ENCODE data around the gene OR13C8. TPM values are rescaled to one million over a fixed set of nuclear protein-coding genes. Genes with fewer than 3 reads are reported as not detected.

The OR13C8 gene
- total RNA-seq, 1 experiment from 2014 or later = not detected

DNA sequence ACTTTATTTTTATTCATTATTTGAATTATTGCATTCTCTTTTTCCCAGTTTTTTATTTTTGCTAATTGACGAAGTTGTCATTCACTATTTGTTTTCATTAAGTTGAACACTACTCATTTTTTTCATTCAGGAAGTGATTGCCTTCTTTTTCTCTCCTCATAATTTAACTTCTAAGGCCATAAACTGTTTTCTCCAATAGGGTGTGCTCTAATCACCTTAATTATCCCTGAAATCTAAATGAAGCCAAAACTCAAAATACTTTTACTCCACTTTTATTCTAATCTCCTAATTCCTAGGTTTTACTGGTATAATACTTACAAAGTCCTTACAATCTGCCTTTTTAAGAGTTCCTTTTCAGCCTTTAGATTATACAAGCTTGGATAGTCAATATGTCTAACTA lies 39.4 kb downstream of the OR13C8 start:
- no TSS peak for BruUV-seq (replicated peaks)
- H3K27ac ChIP-seq (ENCODE audit: low read length) = no peak overlapping the region
- in situ Hi-C loops (cut with HindIII; ENCODE audit: low pct_unique_long_range_greater_than_20kb, low sequenced_read_pairs) = no loop called here
- DNase-seq (ENCODE audit: low read depth, low spot score) (no peak), ATAC-seq (no peak)
- CTCF ChIA-PET = no interaction called here
- no peaks in the 10 kb centered on the region for H3K27me3 ChIP-seq (ENCODE audit: control insufficient read depth, insufficient read depth, low read length)
- intact Hi-C loops (cut with micrococcal nuclease; ENCODE audit: unreplicated experiment) = no loop called here
- H3K9me3 ChIP-seq (ENCODE audit: control insufficient read depth, insufficient read depth, low read depth, low read length) = no peaks in the 10 kb centered on the region
- no peaks in the 10 kb centered on the region for H3K4me1 ChIP-seq (ENCODE audit: control insufficient read depth, insufficient read depth, low read length)
- no peaks in the 10 kb centered on the region for H3K36me3 ChIP-seq (ENCODE audit: control insufficient read depth, insufficient read depth, low read length)
- no peak overlapping the region for H3K4me3 ChIP-seq (ENCODE audit: low read depth in 2 of 2, low read length in 2 of 2)
- TF ChIP-seq, protein P1, sequence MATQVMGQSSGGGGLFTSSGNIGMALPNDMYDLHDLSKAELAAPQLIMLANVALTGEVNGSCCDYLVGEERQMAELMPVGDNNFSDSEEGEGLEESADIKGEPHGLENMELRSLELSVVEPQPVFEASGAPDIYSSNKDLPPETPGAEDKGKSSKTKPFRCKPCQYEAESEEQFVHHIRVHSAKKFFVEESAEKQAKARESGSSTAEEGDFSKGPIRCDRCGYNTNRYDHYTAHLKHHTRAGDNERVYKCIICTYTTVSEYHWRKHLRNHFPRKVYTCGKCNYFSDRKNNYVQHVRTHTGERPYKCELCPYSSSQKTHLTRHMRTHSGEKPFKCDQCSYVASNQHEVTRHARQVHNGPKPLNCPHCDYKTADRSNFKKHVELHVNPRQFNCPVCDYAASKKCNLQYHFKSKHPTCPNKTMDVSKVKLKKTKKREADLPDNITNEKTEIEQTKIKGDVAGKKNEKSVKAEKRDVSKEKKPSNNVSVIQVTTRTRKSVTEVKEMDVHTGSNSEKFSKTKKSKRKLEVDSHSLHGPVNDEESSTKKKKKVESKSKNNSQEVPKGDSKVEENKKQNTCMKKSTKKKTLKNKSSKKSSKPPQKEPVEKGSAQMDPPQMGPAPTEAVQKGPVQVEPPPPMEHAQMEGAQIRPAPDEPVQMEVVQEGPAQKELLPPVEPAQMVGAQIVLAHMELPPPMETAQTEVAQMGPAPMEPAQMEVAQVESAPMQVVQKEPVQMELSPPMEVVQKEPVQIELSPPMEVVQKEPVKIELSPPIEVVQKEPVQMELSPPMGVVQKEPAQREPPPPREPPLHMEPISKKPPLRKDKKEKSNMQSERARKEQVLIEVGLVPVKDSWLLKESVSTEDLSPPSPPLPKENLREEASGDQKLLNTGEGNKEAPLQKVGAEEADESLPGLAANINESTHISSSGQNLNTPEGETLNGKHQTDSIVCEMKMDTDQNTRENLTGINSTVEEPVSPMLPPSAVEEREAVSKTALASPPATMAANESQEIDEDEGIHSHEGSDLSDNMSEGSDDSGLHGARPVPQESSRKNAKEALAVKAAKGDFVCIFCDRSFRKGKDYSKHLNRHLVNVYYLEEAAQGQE (IDR thresholded peaks at IDR 0.05; ENCODE audit: insufficient read depth in 1 of 2, low read depth in 2 of 2, low read length in 1 of 2) = no peak
- TF ChIP-seq SIN3A (IDR thresholded peaks at IDR 0.05; ENCODE audit: borderline replicate concordance, insufficient read depth, low read depth, low read length) = no peak
- TF ChIP-seq, protein P2, sequence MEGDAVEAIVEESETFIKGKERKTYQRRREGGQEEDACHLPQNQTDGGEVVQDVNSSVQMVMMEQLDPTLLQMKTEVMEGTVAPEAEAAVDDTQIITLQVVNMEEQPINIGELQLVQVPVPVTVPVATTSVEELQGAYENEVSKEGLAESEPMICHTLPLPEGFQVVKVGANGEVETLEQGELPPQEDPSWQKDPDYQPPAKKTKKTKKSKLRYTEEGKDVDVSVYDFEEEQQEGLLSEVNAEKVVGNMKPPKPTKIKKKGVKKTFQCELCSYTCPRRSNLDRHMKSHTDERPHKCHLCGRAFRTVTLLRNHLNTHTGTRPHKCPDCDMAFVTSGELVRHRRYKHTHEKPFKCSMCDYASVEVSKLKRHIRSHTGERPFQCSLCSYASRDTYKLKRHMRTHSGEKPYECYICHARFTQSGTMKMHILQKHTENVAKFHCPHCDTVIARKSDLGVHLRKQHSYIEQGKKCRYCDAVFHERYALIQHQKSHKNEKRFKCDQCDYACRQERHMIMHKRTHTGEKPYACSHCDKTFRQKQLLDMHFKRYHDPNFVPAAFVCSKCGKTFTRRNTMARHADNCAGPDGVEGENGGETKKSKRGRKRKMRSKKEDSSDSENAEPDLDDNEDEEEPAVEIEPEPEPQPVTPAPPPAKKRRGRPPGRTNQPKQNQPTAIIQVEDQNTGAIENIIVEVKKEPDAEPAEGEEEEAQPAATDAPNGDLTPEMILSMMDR (IDR thresholded peaks at IDR 0.05) = 0 out of 2 replicates have a peak, but pooled peaks have one; percentile 5
- no peak for TF ChIP-seq TCF7L2 (IDR thresholded peaks at IDR 0.05; ENCODE audit: low read depth, low read length)
- POLR2A ChIA-PET = no interaction called here

DNA sequence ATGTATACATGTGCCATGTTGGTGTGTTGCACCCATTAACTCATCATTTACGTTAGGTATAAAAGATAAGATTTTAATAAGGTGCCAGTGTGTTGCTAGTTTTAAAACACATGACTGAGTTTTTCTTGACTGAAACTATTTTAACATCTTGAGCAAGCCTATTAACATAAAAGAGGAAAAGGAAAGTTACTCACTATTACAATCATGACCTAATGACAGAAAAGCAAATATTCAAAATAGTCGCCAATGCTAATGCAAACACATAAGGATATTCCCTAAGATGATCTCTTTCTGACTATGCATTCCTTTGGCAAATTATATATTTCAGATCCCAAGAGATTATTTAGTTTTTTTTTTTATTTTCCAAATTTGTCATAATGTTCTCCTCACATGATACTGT lies 42.2 kb downstream of the OR13C8 start:
- Histone ChIP-seq H3K36me3 (ENCODE audit: control insufficient read depth, insufficient read depth, low read length) (no peaks in the 10 kb centered on the region), H3K27me3 (ENCODE audit: control insufficient read depth, insufficient read depth, low read length) (no peaks in the 10 kb centered on the region), H3K27ac (ENCODE audit: low read length) (no peak overlapping the region), H3K9me3 (ENCODE audit: control insufficient read depth, insufficient read depth, low read depth, low read length) (no peaks in the 10 kb centered on the region), H3K4me3 (ENCODE audit: low read depth in 2 of 2, low read length in 2 of 2) (no peak overlapping the region), H3K4me1 (ENCODE audit: control insufficient read depth, insufficient read depth, low read length) (no peaks in the 10 kb centered on the region)
- ATAC-seq = no peak
- ChIA-PET POLR2A (no interaction called here), CTCF (no interaction called here)
- in situ Hi-C loops (cut with HindIII; ENCODE audit: low pct_unique_long_range_greater_than_20kb, low sequenced_read_pairs) = no loop called here
- BruUV-seq (replicated peaks) = no TSS peak
- intact Hi-C loops (cut with micrococcal nuclease; ENCODE audit: unreplicated experiment) = no loop called here
- TF ChIP-seq, protein P1 (IDR thresholded peaks at IDR 0.05; ENCODE audit: insufficient read depth in 1 of 2, low read depth in 2 of 2, low read length in 1 of 2) = no peak
- no peak for TF ChIP-seq SIN3A (IDR thresholded peaks at IDR 0.05; ENCODE audit: borderline replicate concordance, insufficient read depth, low read depth, low read length)
- no peak for TF ChIP-seq POLR2AphosphoS5 (IDR thresholded peaks at IDR 0.05; ENCODE audit: low read depth, low read length)
- TF ChIP-seq, protein P2 (IDR thresholded peaks at IDR 0.05) = no peak
- no peak for TF ChIP-seq TCF7L2 (IDR thresholded peaks at IDR 0.05; ENCODE audit: low read depth, low read length)
- no peak for DNase-seq (ENCODE audit: low read depth, low spot score)
